K562 (cell line): ENCODE results near the gene PPP1R14D. TPM values are rescaled to one million over a fixed set of nuclear protein-coding genes. Genes with fewer than 3 reads are reported as not detected.

ENCODE experiments used
- CXXC5 ChIP-seq: fragments of 250-450 bp; sonication (Bioruptor Pico); IDR thresholded peaks from 2 replicates; pipeline ENCODE4 v1.8.0; 2022; ENCODE audit warnings: inconsistent platforms, mild to moderate bottlenecking, moderate library complexity
- SMC3 ChIP-seq: conservative IDR thresholded peaks from 2 replicates; pipeline ENCODE4 v1.6.1; 2011; ENCODE audit warnings: low read depth, low read length, improper control_type of control experiment; ENCODE audit not compliant: insufficient read depth
- ZNF212 ChIP-seq: fragments of 450-650 bp; formaldehyde crosslinking; IDR thresholded peaks from 2 replicates; pipeline ENCODE4 v1.4.0; 2020; ENCODE audit warnings: mild to moderate bottlenecking
- polyA plus RNA-seq, 8 experiments: library from polyadenylated mRNA; depleted of rRNA in 4 of 8; stranded (reverse) in 5 of 8; unstranded in 3 of 8; fragments of >200 nt; fragmentation: Nextera tagmentation in 2 of 8; fragmentation: Illumina TruSeq in 1 of 8; extraction: Ambion mirVana in 2 of 8; extraction: Trizol in 1 of 8; gene quantifications; 2 replicates each; pipeline versions ENCODE4 v1.2.1 to v1.2.3, GENCODE V29; 2011 to 2014; ENCODE audit warnings: inconsistent platforms in 1 of 8, missing spikeins in 1 of 8
- total RNA-seq, 7 experiments: library from RNA; depleted of rRNA in 6 of 7; stranded (reverse); fragments of >200 nt in 6 of 7; fragmentation: Illumina TruSeq in 2 of 7; extraction: Trizol in 2 of 7; gene quantifications; 2 replicates each; pipeline versions ENCODE4 v1.2.1 to v1.2.3, GENCODE V29; 2011 to 2021; ENCODE audit warnings: low replicate concordance in 1 of 7
- TF ChIP-seq, protein P1 (sequence below), 2 experiments: fragments of 450-650 bp in 1 of 2; IDR thresholded peaks; 2 replicates each; pipeline ENCODE4 v1.6.1; 2011 to 2017; ENCODE audit warnings: low read depth in 2 of 2, antibody characterized with exemption in 1 of 2, borderline replicate concordance in 1 of 2, low read length in 1 of 2, mild to moderate bottlenecking in 1 of 2, mixed read lengths in 1 of 2; ENCODE audit not compliant: control insufficient read depth in 1 of 2
- TF ChIP-seq, protein P2 (sequence below): sonication (generic); formaldehyde crosslinking; IDR thresholded peaks from 2 replicates; pipeline ENCODE4 v1.8.0; 2023; ENCODE audit warnings: missing genetic modification reagents, mild to moderate bottlenecking, borderline replicate concordance

The PPP1R14D gene
- total and polyA plus RNA-seq, 9 of the 15 experiments (the other 6 are each of a cell fraction or from before 2014, with no cell fraction given): 0.11 to 0.18 TPM; not detected in 7

DNA sequence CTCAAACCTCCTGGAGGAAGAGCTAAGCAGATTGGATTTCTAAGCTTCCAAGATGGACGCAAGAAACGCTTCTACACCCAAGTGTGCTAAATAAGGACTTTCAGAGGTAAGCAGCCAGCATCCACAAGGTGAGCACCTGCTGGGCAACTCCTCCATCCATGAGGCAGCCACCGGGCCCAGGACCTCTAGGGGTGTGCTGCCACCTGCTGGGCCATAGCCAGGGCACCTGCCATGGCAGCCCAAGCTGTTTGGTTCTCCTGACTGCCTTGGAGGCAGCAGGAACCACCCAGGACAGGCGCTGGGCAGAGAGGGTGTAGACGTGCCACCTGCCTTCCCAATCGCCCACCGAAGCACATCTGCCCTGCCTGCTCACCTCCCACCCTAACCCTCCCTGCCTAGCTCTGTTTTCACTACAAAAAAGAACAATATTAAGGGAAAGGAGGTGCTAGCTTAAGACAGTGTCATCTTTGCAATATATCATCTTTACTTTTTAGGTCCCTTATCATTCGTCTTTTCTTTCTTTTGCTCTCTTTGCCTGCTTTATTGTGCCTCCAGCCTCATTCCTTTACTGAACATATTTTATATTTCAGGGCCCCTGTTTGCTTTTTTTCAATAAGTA lies 45.8 kb downstream of the PPP1R14D start (continued):
- TF ChIP-seq, protein P1, sequence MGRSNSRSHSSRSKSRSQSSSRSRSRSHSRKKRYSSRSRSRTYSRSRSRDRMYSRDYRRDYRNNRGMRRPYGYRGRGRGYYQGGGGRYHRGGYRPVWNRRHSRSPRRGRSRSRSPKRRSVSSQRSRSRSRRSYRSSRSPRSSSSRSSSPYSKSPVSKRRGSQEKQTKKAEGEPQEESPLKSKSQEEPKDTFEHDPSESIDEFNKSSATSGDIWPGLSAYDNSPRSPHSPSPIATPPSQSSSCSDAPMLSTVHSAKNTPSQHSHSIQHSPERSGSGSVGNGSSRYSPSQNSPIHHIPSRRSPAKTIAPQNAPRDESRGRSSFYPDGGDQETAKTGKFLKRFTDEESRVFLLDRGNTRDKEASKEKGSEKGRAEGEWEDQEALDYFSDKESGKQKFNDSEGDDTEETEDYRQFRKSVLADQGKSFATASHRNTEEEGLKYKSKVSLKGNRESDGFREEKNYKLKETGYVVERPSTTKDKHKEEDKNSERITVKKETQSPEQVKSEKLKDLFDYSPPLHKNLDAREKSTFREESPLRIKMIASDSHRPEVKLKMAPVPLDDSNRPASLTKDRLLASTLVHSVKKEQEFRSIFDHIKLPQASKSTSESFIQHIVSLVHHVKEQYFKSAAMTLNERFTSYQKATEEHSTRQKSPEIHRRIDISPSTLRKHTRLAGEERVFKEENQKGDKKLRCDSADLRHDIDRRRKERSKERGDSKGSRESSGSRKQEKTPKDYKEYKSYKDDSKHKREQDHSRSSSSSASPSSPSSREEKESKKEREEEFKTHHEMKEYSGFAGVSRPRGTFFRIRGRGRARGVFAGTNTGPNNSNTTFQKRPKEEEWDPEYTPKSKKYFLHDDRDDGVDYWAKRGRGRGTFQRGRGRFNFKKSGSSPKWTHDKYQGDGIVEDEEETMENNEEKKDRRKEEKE (IDR thresholded peaks at IDR 0.05; ENCODE audit: borderline replicate concordance in 1 of 2, control insufficient read depth in 1 of 2, low read depth in 2 of 2, low read length in 1 of 2): no peak
- TF ChIP-seq, protein P2, sequence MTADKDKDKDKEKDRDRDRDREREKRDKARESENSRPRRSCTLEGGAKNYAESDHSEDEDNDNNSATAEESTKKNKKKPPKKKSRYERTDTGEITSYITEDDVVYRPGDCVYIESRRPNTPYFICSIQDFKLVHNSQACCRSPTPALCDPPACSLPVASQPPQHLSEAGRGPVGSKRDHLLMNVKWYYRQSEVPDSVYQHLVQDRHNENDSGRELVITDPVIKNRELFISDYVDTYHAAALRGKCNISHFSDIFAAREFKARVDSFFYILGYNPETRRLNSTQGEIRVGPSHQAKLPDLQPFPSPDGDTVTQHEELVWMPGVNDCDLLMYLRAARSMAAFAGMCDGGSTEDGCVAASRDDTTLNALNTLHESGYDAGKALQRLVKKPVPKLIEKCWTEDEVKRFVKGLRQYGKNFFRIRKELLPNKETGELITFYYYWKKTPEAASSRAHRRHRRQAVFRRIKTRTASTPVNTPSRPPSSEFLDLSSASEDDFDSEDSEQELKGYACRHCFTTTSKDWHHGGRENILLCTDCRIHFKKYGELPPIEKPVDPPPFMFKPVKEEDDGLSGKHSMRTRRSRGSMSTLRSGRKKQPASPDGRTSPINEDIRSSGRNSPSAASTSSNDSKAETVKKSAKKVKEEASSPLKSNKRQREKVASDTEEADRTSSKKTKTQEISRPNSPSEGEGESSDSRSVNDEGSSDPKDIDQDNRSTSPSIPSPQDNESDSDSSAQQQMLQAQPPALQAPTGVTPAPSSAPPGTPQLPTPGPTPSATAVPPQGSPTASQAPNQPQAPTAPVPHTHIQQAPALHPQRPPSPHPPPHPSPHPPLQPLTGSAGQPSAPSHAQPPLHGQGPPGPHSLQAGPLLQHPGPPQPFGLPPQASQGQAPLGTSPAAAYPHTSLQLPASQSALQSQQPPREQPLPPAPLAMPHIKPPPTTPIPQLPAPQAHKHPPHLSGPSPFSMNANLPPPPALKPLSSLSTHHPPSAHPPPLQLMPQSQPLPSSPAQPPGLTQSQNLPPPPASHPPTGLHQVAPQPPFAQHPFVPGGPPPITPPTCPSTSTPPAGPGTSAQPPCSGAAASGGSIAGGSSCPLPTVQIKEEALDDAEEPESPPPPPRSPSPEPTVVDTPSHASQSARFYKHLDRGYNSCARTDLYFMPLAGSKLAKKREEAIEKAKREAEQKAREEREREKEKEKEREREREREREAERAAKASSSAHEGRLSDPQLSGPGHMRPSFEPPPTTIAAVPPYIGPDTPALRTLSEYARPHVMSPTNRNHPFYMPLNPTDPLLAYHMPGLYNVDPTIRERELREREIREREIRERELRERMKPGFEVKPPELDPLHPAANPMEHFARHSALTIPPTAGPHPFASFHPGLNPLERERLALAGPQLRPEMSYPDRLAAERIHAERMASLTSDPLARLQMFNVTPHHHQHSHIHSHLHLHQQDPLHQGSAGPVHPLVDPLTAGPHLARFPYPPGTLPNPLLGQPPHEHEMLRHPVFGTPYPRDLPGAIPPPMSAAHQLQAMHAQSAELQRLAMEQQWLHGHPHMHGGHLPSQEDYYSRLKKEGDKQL (CRISPR knock-in tag): no peak
- TF ChIP-seq CXXC5 (CRISPR knock-in tag): no peak
- no peak for TF ChIP-seq ZNF212
- peak; percentile 81 for TF ChIP-seq SMC3
